ENCODE measurements around the gene NKX3-2.

DNA sequence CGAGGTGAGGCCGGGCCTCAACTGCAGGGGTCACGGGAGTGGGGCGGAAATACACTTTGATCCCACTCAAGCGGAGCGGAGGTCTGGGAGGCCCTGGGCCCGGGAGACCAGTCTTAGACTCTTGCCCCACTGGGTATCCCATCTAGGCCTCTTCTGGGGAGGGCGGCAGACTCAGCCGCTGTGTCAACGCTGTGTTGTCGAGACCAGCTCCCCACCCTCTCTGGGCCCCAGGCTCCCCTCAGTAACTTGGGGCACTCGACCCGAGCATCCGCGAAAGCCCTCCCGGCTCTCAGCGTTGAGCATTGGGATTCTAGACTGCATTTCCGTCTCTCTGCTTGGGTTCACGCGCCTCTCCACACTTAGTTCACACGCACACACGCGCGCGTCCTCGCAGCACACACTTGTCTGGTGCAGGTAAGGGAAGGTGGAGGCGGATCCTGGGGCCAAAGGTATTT lies 1.7 kb downstream of the NKX3-2 start:
- TF ChIP-seq, protein P1, sequence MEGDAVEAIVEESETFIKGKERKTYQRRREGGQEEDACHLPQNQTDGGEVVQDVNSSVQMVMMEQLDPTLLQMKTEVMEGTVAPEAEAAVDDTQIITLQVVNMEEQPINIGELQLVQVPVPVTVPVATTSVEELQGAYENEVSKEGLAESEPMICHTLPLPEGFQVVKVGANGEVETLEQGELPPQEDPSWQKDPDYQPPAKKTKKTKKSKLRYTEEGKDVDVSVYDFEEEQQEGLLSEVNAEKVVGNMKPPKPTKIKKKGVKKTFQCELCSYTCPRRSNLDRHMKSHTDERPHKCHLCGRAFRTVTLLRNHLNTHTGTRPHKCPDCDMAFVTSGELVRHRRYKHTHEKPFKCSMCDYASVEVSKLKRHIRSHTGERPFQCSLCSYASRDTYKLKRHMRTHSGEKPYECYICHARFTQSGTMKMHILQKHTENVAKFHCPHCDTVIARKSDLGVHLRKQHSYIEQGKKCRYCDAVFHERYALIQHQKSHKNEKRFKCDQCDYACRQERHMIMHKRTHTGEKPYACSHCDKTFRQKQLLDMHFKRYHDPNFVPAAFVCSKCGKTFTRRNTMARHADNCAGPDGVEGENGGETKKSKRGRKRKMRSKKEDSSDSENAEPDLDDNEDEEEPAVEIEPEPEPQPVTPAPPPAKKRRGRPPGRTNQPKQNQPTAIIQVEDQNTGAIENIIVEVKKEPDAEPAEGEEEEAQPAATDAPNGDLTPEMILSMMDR (tag by site-specific recombination; IDR thresholded peaks at IDR 0.05), result no peak
- no peak for TF ChIP-seq ZNF292 (tag by site-specific recombination; IDR thresholded peaks at IDR 0.05; ENCODE audit: borderline replicate concordance, low read depth)
- TF ChIP-seq ZNF23 (tag by site-specific recombination; IDR thresholded peaks at IDR 0.05; ENCODE audit: borderline replicate concordance), result no peak
- TF ChIP-seq, protein P2, sequence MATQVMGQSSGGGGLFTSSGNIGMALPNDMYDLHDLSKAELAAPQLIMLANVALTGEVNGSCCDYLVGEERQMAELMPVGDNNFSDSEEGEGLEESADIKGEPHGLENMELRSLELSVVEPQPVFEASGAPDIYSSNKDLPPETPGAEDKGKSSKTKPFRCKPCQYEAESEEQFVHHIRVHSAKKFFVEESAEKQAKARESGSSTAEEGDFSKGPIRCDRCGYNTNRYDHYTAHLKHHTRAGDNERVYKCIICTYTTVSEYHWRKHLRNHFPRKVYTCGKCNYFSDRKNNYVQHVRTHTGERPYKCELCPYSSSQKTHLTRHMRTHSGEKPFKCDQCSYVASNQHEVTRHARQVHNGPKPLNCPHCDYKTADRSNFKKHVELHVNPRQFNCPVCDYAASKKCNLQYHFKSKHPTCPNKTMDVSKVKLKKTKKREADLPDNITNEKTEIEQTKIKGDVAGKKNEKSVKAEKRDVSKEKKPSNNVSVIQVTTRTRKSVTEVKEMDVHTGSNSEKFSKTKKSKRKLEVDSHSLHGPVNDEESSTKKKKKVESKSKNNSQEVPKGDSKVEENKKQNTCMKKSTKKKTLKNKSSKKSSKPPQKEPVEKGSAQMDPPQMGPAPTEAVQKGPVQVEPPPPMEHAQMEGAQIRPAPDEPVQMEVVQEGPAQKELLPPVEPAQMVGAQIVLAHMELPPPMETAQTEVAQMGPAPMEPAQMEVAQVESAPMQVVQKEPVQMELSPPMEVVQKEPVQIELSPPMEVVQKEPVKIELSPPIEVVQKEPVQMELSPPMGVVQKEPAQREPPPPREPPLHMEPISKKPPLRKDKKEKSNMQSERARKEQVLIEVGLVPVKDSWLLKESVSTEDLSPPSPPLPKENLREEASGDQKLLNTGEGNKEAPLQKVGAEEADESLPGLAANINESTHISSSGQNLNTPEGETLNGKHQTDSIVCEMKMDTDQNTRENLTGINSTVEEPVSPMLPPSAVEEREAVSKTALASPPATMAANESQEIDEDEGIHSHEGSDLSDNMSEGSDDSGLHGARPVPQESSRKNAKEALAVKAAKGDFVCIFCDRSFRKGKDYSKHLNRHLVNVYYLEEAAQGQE (tag by site-specific recombination; IDR thresholded peaks at IDR 0.05), result no peak
- no peak for TF ChIP-seq HOXA7 (CRISPR knock-in tag; IDR thresholded peaks at IDR 0.05; ENCODE audit: borderline replicate concordance)
- TF ChIP-seq ZNF138 (tag by site-specific recombination; IDR thresholded peaks at IDR 0.05; ENCODE audit: borderline replicate concordance), result no peak
- no peak for TF ChIP-seq ZNF777 (tag by site-specific recombination; IDR thresholded peaks at IDR 0.05; ENCODE audit: borderline replicate concordance)
- no peak for TF ChIP-seq ZSCAN30 (tag by site-specific recombination; IDR thresholded peaks at IDR 0.05)
- TF ChIP-seq ZFP41 (tag by site-specific recombination; IDR thresholded peaks at IDR 0.05; ENCODE audit: borderline replicate concordance), result no peak
- TF ChIP-seq ZNF423 (tag by site-specific recombination; IDR thresholded peaks at IDR 0.05), result no peak
- no peak for TF ChIP-seq SALL2 (tag by site-specific recombination; IDR thresholded peaks at IDR 0.05; ENCODE audit: borderline replicate concordance)
- TF ChIP-seq ZNF140 (tag by site-specific recombination; IDR thresholded peaks at IDR 0.05), result no peak
